GM18520 (cell line): ENCODE measurements around the gene KLLN.
"Not testable (repeated sequence)": the region's sequence is repeated elsewhere in the genome, so short reads cannot be mapped to it uniquely, and the experiment has no call there.

Experiments used
- ATAC-seq: cut with Tn5 transposase; IDR thresholded peaks from one replicate; pipeline ENCODE4 v1.9.1; 2021; ENCODE audit not compliant: unreplicated experiment

The KLLN gene

GRCh38 chr10:87866412-87866974 lies 3.2 kb upstream of the KLLN start:
- no peak for ATAC-seq

DNA sequence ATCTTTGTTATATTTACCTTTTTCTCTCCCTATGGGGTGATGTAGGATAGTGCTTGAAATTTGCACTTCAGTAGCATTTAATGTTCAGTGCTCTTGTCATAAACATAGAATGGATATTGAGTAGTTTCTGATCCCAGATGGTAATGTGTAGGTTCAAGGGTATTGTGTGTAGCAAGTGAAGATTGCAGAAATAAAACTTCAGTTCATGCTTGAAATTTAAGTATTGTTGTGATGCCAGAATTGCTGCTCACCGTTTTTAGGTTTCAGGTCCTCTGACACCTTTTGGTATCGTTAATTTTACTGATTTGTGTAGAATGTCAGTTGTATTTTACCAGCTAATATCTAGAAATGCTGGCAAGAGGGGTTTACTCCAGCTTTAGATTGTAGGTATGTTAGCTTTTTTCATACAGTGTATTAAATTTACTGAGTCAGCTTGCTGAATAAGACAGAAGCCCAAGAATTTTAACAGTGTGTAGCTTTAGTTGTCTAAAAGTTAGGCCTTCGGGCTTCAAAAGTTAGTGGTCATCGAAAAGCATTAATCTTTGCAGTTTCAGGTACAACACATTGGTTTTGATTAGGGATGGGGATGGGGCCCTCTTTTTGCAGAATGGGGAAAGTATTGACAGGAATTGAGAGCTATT lies 2.0 kb upstream of the KLLN start:
- ATAC-seq: no peak

GRCh38 chr10:87864496-87865059 lies 1.2 kb upstream of the KLLN start:
- no peak for ATAC-seq

DNA sequence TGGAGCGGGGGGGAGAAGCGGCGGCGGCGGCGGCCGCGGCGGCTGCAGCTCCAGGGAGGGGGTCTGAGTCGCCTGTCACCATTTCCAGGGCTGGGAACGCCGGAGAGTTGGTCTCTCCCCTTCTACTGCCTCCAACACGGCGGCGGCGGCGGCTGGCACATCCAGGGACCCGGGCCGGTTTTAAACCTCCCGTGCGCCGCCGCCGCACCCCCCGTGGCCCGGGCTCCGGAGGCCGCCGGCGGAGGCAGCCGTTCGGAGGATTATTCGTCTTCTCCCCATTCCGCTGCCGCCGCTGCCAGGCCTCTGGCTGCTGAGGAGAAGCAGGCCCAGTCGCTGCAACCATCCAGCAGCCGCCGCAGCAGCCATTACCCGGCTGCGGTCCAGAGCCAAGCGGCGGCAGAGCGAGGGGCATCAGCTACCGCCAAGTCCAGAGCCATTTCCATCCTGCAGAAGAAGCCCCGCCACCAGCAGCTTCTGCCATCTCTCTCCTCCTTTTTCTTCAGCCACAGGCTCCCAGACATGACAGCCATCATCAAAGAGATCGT lies 690 bp upstream of the KLLN start:
- not testable (repeated sequence) for ATAC-seq

DNA sequence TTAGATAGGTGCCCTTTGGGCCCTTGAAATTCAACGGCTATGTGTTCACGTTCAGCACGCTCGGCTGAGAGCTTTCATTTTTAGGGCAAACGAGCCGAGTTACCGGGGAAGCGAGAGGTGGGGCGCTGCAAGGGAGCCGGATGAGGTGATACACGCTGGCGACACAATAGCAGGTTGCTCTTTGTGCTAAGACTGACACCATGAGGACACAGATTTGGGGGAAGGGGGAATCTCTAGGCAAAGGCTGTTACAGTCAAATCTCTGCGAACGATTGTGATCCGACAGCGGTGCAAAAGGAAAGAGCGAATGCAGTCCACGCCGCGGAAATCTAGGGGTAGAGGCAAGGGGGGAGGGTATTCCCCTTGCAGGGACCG lies 667 bp downstream of the KLLN start:
- no peak for ATAC-seq

DNA sequence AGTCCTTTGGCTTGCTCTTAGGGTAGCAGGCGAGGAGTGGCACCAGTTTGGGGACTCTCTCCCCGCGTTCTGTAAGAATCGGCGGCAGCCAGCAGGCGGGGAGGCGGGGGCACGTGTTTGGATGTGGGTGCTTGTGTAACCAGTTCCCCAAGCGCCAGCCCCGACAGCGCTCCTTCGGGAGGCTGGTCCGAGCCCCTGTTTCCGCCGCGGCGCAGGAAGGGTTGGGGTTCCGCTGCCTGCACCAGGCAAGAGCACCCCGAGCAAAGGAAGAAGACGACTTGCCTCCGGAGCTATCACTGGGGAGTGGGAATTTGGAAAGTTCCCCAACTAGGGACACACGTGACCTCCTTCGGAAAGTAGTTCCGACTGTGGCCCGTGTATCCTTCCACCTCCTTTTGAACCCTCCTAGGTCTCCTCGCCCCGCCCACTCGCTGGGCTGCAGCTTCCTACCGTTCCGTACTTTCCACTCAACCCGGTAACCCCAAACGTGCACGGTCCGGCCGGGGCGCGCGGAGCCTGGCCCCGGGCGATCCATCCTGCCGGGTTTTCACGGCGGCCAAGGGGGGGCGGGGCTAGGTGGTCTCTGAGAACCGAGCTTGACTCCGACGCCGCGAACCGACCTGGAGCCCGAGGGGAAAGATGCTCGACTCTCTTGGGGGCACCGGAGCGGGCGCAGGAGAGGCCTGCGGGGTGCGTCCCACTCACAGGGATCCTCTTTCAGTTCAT lies 1.2 kb downstream of the KLLN start:
- ATAC-seq: peak; percentile 40

DNA sequence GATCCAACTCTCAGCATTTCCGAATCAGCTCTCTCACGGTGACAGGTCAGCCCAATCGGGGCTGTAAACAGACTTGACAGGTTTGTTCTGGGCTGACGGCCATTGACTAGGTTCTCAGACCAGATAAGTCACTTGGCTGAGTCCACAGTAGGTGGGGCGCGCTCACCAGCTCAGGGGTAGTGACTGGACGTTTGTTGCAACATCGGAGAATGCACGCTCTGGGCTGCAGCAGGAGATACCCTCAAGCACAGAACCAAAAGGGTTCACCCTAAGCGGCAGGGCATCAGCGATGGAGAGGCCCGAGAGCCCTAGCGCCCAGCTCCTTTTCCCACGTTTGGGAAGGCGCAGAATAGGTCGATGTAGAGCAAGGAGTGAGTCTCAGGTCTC lies 1.8 kb downstream of the KLLN start:
- ATAC-seq: peak; percentile 11

GRCh38 chr10:87860816-87861403 lies 2.4 kb downstream of the KLLN start:
- ATAC-seq: no peak

GRCh38 chr10:87860156-87860795 lies 3.1 kb downstream of the KLLN start:
- no peak for ATAC-seq

GRCh38 chr10:87855665-87856064 lies 7.7 kb downstream of the KLLN start:
- not testable (repeated sequence) for ATAC-seq

- not testable (repeated sequence) for ATAC-seq
Measured at GRCh38 chr10:87855247-87855646, 8.1 kb downstream of the KLLN start.

DNA sequence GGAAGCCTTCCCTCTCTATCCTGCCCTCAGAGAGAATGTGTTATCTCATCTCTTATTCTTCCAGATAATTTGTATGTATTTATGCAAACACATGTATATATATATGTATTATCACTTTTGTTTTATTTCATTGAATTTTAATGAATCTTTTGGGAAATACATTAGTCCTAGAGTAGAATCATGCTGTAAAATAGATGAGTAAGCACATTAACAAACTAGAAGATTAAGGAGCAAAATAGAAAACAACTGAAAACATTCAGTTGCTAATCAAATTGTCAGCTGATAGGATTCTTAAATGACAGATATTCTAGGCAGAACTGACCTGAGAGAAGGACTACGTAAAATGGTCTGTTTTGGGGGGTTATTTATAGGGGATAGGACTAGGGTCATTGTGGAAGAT lies 11.2 kb downstream of the KLLN start:
- no peak for ATAC-seq

GRCh38 chr10:87850742-87851205 lies 12.6 kb downstream of the KLLN start:
- ATAC-seq: no peak

DNA sequence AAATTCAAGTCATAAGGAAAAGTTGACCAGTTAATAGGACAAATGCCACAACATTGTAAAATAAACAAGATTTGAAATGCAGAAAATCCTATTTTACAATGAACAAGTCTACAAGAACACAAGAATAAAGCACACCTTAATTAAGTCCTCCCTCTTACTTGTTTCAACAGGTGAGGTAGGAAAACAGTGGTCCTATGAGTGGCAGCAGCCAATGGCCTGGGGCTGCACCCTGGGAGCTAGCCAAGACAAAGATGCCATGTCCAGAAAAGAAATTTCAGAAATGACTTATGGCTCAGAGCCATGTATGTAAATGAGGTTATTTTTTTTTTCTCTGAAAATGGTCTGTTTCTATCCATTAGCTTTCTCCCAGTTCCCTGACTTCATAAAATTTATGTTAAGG lies 14.3 kb downstream of the KLLN start:
- ATAC-seq: no peak

DNA sequence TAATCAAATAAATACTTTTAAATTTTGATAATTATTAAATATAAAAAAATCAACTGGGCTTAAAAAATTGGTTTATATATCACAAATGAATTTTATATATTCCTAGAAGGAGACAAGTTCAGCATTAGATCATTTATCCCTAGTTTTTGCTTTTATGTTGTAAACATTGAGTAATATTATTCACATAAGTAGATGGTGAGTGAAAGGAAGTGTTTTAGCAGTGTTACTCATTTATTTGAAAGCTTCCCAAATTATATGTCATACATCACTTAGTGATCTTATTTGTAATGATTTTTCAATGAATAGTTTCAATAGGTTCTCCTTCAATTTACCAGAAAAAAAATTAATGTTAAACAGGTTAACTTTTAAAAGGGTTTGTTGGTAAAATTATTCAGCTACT lies 15.8 kb downstream of the KLLN start:
- ATAC-seq: no peak

GRCh38 chr10:87846711-87847110 lies 16.6 kb downstream of the KLLN start:
- not testable (repeated sequence) for ATAC-seq

- ATAC-seq: no peak
Measured at GRCh38 chr10:87846023-87846422, 17.3 kb downstream of the KLLN start.

GRCh38 chr10:87845624-87845998 lies 17.7 kb downstream of the KLLN start:
- no peak for ATAC-seq

DNA sequence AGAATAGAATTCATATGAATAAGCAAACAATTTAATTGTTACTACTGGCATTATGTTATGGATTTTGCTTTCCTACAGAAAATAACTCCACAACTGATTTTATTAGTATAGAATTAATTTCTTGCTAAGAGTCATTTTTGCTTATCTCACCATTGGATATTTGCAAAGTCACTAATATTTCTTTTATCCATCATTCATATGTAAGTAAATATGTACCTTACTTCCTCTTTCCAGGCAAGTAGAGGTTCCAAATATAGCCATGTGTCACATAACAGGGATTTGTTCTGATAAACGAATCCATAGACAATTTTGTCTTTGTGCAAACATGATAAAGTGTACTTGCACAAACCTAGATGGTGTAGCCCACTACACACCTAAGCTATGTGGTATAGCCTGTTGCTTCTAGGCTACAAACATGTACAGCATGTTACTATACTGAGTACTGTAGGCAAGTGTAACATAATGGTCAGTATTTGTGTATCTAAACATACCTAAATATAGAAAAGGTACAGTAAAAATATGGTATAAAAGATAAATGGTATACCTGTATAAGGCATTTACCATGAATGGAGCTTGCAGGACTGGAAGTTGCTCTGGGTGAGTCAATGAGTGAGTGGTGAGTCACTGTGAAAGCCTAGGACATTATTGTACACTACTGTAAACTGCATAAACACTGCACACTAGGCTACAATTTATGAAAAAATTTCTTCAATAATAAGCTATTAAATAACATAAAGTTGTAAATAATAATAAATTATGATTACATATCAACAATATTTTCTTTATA lies 18.3 kb downstream of the KLLN start:
- ATAC-seq: no peak

DNA sequence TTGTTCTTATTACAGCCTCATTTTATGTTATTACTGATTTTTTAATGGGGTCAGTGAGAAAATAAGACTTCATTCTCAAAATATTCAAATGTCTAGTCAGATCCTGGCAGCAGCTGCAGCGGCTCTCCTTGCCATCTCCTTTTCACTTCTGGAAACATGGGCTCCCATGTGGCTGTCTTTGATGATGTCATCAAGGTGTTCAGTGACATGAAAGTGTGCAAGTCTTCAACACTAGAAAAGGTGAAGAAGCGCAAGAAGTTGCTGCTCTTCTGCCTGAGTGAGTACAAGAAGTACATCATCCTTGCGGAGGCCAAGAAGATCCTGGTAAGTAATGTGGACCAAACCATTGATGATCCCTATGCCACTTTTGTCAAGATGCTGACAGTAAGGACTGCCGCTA lies 19.6 kb downstream of the KLLN start:
- no peak for ATAC-seq
